GM18951 (cell line): ENCODE measurements around the gene TGM6.

ENCODE experiments used
- POLR2A ChIP-seq: IDR thresholded peaks from 4 replicates; pipeline ENCODE4 v1.6.1; 2011; ENCODE audit warnings: mild to moderate bottlenecking; ENCODE audit not compliant: insufficient read length, insufficient read depth; ENCODE audit errors: extremely low read depth
- in situ Hi-C: fragments of 300-500 bp; cut with MboI; formaldehyde crosslinking; loops from one replicate; pipeline ENCODE4 v1.12.0; 2022; ENCODE audit warnings: low sequenced_read_pairs, mixed read lengths, inconsistent platforms; ENCODE audit not compliant: unreplicated experiment

The TGM6 gene

GRCh38 chr20:2459981-2460751 is 79.5 kb downstream of the TGM6 start:
- TF ChIP-seq POLR2A = no peak
- in situ Hi-C loops = no loop called here

DNA sequence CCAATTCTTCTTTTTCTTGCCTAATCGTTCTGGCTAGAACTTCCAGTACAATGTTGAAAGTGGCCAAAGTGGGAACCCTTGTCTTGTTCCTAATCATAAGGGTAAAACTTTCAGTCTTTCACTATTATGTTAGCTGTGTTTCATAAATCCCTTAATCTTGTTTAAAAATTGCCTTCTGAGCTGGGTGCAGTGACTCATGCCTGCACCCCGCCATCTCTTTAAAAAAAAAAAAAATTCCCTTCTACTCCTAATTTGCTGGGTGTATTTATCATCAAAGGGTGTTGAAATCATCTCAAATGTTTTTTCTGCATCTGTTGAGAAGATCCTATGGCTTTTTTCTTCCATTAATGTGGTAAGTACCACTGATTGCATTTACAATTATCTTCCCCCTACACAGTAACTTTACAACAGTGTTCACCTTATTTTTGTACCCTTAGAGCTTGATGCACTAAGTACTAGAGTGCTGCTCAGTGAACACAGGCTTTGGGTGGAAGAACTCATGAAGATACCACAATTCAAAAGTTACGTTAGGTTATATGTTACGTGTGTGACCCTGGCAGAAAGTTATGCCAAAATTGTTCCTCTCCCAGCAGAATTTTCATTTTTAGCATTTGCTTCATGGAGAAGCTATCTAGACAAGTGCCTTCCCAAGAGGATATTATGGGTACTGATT is 80.2 kb downstream of the TGM6 start:
- TF ChIP-seq POLR2A = no peak
- in situ Hi-C loops = no loop called here

GRCh38 chr20:2462484-2462883 is 81.8 kb downstream of the TGM6 start:
- TF ChIP-seq POLR2A = no peak
- in situ Hi-C loops = no loop called here

GRCh38 chr20:2463616-2464365 is 83.1 kb downstream of the TGM6 start:
- in situ Hi-C loops = no loop called here
- no peak for TF ChIP-seq POLR2A

DNA sequence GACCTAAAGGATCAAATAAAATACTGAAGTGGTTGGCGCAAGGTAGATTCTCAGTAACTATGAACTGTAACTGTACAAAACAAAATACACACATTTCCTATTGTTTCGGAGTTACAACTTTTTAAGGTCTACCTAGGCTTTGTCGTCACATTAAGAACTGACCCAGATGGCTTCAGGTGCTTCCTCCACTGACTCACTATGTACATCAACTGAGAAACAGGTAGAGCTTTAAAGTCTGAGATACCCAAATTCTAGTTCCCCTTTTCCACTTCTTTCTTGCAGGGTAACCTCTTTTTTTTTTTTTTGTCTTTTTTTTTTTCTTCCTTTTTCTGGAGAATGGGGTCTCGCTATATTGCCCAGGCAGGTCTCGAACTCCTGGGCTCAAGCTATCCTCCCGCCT is 84.4 kb downstream of the TGM6 start:
- no peak for TF ChIP-seq POLR2A
- in situ Hi-C loops = no loop called here

GRCh38 chr20:2467412-2467811 is 86.7 kb downstream of the TGM6 start:
- no peak for TF ChIP-seq POLR2A
- in situ Hi-C loops = no loop called here

GRCh38 chr20:2468581-2469407 is 88.1 kb downstream of the TGM6 start:
- no peak for TF ChIP-seq POLR2A
- in situ Hi-C loops = no loop called here

- TF ChIP-seq POLR2A = no peak
These were observed 89.3 kb downstream of the TGM6 start for GRCh38 chr20:2469991-2470422.

DNA sequence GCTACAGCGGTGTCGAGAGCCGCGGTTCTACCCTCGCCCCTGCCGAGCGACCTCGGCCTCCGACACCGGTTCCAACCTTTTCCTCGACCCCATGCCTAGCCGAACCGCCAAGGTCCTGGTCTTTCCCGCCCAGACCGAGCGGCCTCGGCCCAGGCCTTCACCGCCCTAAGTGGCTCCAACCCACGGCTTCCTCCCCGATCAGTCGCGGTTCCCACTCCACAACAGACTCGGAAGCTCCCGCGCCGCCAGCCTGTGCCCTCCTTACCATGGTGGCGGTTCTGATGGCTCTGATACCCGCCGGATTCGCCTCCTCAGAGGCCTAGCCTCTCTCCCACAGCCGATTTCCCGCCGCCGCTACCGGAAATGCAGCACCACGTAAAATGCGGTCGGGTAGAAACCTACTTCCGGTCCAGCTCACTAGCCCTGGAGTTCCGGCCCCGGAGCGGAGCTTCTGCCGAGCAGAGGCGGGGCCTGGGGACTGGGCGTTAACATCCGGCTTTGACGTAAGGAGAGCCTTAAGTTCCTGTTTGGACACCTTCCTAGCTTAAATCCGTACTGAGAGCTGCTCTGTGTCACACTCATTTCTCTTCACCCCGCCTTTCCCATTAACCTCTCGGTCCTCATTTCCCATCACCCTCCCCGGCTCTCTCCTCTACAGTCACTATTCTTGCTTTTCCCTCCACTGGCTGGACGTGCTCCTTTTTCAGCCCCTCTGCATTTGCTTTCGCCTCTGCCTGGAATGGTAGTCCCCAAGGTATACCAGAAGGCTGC is 89.9 kb downstream of the TGM6 start, which contains the start of gene SNRPB:
TSS of gene SNRPB (minus strand) at position 367 of the 771 bp plus-strand sequence. CDS start at position 268, 99 bp downstream.
- TF ChIP-seq POLR2A = peak; percentile 93
- in situ Hi-C loops = no loop called here

More at GRCh38 chr20:2469991-2470422, 89.3 kb downstream of the TGM6 start:
- in situ Hi-C loops = no loop called here

GRCh38 chr20:2473516-2473915 is 92.8 kb downstream of the TGM6 start:
- no peak for TF ChIP-seq POLR2A
- in situ Hi-C loops = no loop called here

DNA sequence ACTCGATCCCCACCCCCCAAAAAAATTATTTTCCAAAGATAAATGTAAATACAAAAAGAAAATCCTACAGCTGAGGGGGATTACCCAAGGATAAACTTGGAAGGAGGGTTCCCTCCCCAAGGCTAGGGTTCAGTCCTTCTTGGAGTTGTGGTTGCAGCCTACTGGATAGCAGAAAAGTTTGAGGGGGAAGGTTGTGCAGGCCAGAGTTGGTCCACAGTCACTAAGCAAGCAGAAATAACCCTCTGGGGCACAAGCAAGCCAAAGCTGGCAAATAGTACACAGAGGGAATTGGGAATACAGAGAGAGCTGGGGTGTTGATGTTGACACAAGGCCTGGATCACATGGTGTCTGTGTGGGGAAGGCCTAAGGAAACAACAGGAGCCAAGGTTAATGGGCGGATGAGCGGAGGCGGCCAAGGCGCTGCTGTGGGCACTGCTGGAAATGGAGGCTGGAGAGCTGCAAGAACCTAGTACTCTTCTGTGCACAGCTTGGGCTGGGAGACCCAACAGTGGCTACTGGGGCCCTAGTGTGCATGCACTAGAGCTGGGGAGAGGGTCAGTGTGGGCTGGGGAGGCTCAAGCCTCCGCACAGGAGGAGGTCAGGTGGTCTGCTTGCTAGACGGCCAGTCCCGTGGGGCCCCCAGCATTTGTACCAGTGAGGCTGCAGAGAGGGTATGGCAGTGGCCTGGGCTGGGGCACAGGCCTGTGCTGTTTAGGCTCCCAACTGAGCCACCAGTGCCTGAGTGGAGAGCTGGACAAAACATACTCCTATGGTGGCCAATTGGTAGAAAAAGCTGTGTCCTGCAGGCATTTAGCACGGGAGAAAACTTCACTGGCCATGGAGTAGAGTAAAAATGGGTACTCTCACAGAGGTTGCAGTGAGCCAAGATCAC is 95.4 kb downstream of the TGM6 start:
- no peak for TF ChIP-seq POLR2A
- in situ Hi-C loops = no loop called here
